Naive B cell (primary cell): Measurements from ENCODE around the gene BCAP31. TPM values are rescaled to one million over a fixed set of nuclear protein-coding genes. Genes with fewer than 3 reads are reported as not detected.

Experiments used
- ATAC-seq, 2 donors: fragments of 150-1000 bp; cut with Tn5 transposase; 2 replicates each; pipeline ENCODE4 v1.10.0; 2021; ENCODE audit warnings: low read depth in 2 of 2, mild to moderate bottlenecking in 2 of 2, moderate library complexity in 2 of 2
- DNase-seq: peaks from one replicate; pipeline ENCODE4 v3.0.0; 2022
- H3K27ac Mint-ChIP-seq, 6 donors: one replicate each; pipeline ENCODE4 v1.8.0; 2020 to 2022; ENCODE audit warnings: mild to moderate bottlenecking in 6 of 6, mixed read lengths in 6 of 6, moderate library complexity in 5 of 6, inconsistent platforms in 2 of 6
- H3K27me3 Mint-ChIP-seq, 3 donors: one replicate each; pipeline ENCODE4 v1.8.0; 2021 to 2022; ENCODE audit warnings: mixed read lengths in 3 of 3, mild to moderate bottlenecking in 1 of 3
- H3K36me3 Mint-ChIP-seq, 2 donors: one replicate each; pipeline ENCODE4 v1.8.0; 2020 to 2022; ENCODE audit warnings: mixed read lengths in 2 of 2, inconsistent platforms in 1 of 2, mild to moderate bottlenecking in 1 of 2
- H3K4me1 Mint-ChIP-seq, 3 donors: one replicate each; pipeline ENCODE4 v1.8.0; 2020 to 2022; ENCODE audit warnings: mixed read lengths in 3 of 3, inconsistent platforms in 1 of 3, mild to moderate bottlenecking in 1 of 3, moderate library complexity in 1 of 3
- H3K4me3 Mint-ChIP-seq, 8 donors: one replicate each; pipeline ENCODE4 v1.8.0; 2020 to 2022; ENCODE audit warnings: mild to moderate bottlenecking in 8 of 8, mixed read lengths in 8 of 8, moderate library complexity in 8 of 8, inconsistent platforms in 2 of 8
- H3K9me3 Mint-ChIP-seq, 7 donors: one replicate each; pipeline ENCODE4 v1.8.0; 2020 to 2022; ENCODE audit warnings: mixed read lengths in 7 of 7, mild to moderate bottlenecking in 5 of 7, inconsistent platforms in 2 of 7, moderate library complexity in 1 of 7
- polyA plus RNA-seq, 6 donors: library from polyadenylated mRNA; unstranded; fragments of 300-500 nt; fragmentation: Illumina TruSeq; gene quantifications; one replicate each; pipeline ENCODE4 v1.2.3, GENCODE V29; 2021; ENCODE audit warnings: low read depth in 6 of 6

The BCAP31 gene
- polyA plus RNA-seq: 100 to 1,000 TPM; 228 to 369 (median 252) TPM

DNA sequence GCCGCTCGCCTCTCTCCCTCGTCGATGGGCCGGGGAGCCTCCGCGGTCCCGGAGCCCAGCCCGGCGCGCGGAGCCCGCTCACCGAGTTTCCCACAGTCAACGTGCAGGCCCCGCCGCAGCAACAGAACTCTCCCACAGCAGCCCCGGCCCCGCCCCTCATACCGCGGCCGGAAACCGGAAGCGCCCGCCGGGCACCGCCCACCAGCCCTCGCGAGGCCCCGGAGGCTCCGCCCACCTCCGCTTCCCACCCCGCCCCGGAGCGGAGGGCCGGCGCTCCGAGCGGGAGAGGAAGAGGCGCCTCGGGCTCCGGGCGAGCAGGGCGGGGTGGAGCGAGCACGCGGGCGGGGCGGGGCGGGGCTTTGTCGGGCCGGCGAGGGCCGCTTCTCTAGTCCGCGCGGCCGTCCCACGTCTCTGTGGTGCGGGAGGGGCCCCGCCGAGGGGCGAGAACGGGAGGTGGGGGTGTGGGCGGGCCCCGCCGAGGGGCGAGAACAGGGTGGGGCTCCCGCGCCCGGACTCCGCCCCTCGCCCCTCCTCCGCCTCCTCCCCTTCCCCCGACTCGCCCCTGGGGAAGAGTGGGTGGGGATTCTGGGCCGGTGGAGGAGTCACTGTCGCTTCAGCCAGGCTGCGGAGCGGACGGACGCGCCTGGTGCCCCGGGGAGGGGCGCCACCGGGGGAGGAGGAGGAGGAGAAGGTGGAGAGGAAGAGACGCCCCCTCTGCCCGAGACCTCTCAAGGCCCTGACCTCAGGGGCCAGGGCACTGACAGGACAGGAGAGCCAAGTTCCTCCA is at the start of gene BCAP31, which contains the start of gene ABCD1:
BCAP31 (minus strand) TSS at position 136 of the 787 bp plus-strand sequence. CDS start 1,143 bp downstream, outside the sequence.
ABCD1 (plus strand) TSS at position 605 of the 787 bp plus-strand sequence. CDS start 411 bp downstream, outside the sequence.
- H3K4me3 Mint-ChIP-seq: peak within 1 kb of the TSS; percentile 79 to 93 (median 88)
- H3K27ac Mint-ChIP-seq: peak within 1 kb of the TSS; percentile 18 to 94 (median 72)
- H3K9me3 Mint-ChIP-seq: peaks cover 0 to 2% (median 0%) of the 10 kb centered on the region in 7 donors
- peak; percentile 66 to 67 for ATAC-seq
- DNase-seq: peak; percentile 89
- no peaks in the 10 kb centered on the region for H3K36me3 Mint-ChIP-seq
- peaks cover 13 to 25% (median 19%) of the 10 kb centered on the region in 3 donors for H3K4me1 Mint-ChIP-seq
- H3K27me3 Mint-ChIP-seq: no peaks in the 10 kb centered on the region

DNA sequence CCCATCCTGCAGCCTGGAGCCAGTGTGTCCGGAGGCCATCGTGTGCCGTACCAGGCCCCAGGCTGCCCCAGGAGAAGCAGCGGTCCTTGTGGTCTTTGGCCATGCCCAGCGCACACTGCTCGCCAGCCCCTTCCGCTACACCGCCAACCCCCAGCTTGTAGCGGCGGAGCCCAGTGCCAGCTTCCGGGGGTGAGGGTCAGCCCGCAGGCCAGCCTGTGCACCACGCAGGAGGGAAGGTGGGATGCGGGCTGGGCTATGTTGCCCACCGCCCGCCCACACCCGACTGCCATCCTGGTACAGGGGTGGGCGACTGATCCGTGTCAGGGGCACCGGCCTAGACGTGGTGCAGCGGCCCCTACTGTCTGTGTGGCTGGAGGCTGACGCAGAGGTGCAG is 49.0 kb upstream of the BCAP31 start:
- no peaks in the 10 kb centered on the region for H3K9me3 Mint-ChIP-seq
- H3K4me1 Mint-ChIP-seq: peaks cover 0 to 2% (median 0%) of the 10 kb centered on the region in 3 donors
- no peak overlapping the region for H3K27ac Mint-ChIP-seq
- H3K36me3 Mint-ChIP-seq: no peaks in the 10 kb centered on the region
- ATAC-seq (no peak), DNase-seq (no peak)
- peaks cover 0 to 8% (median 3%) of the 10 kb centered on the region in 3 donors for H3K27me3 Mint-ChIP-seq
- H3K4me3 Mint-ChIP-seq: no peak overlapping the region

DNA sequence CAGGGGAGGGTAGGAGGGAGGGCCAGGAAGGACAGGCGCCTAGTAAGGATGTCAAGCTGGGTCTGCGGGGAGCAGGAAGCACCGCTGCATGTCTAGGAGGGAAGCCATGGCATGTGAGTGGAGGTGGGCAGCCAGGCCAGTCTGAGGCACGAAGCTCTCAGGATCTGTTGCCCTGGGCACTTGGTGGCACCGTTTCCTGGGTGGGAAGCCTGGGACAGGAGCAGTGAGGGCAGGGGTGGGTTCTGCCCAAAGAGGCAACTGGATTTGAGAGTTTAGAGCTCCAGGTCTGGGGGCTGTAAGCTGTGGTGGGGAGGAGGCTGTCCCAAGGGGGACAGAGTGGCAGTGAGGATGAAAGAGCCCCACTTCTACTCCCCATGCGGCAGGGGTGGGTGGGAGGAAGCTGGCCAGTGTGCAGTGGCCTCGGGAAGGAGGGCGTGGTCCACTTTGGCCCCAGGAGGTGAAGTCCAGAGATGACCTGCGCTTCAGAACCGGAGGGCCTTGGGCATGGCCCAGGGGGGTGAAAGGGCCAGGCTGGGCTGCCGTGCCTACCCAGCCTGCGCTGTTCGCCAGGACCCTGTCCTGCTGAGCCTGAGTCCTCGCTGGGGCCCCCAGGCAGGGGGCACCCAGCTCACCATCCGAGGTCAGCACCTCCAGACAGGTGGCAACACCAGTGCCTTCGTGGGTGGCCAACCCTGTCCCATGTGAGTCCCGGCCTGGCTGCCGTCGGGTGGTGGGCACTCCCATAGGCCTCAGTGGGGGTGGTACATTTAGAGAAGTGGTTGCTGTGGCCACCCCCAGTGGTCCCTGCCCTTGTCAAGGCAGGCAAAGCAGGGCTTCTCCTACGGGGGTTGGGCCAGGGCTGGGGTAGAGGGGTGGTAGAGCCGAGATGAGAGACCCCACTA is 48.4 kb upstream of the BCAP31 start:
- Mint-ChIP-seq H3K27ac (no peak overlapping the region), H3K36me3 (no peaks in the 10 kb centered on the region), H3K9me3 (no peaks in the 10 kb centered on the region), H3K27me3 (peaks cover 0 to 8% (median 0%) of the 10 kb centered on the region in 3 donors), H3K4me3 (peak overlapping the region in 1 of 8 donors; percentile 47), H3K4me1 (peaks cover 0 to 7% (median 0%) of the 10 kb centered on the region in 3 donors)
- ATAC-seq (no peak), DNase-seq (no peak)

DNA sequence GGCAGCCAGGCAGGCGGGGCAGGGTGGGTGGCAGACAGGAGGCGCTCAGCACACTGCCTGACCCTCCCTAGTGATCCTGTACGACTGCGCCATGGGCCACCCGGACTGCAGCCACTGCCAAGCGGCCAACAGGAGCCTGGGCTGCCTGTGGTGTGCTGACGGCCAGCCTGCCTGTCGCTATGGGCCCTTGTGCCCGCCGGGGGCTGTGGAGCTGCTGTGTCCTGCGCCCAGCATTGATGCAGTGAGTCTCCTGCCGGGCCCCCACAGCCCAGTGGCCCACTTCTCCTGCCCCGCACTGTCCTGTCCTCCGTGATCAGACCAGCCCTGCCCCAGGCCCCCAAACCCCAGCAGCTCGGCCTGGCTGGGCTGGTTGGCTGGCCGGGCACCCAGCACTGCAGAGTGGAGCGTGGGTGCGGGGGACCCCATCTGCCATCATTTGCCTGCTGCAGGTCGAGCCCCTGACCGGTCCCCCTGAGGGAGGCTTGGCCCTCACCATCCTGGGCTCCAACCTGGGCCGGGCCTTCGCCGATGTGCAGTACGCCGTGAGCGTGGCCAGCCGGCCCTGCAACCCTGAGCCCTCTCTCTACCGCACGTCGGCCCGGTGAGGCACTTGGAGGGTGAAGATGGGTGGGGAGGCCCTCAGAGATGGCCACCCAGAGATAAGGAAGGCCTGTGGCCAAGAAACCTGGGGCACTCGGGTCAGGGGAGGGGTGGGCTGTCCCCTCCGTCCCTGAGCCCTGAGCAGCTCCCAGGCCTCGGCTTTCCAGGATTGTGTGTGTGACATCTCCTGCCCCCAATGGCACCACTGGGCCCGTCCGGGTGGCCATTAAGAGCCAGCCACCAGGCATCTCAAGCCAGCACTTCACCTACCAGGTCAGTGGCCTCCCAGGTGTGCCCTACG is 47.5 kb upstream of the BCAP31 start:
- peaks cover 0 to 8% (median 0%) of the 10 kb centered on the region in 3 donors for H3K27me3 Mint-ChIP-seq
- no peak for ATAC-seq
- DNase-seq: no peak

GRCh38 chrX:153770601-153771414 is 46.6 kb upstream of the BCAP31 start:
- Mint-ChIP-seq H3K36me3 (no peaks in the 10 kb centered on the region), H3K4me3 (no peak overlapping the region), H3K27me3 (peaks cover 0 to 13% (median 0%) of the 10 kb centered on the region in 3 donors), H3K9me3 (no peaks in the 10 kb centered on the region), H3K4me1 (peaks cover 6 to 16% (median 7%) of the 10 kb centered on the region in 3 donors), H3K27ac (no peak overlapping the region)
- ATAC-seq (no peak), DNase-seq (no peak)

More for the DNA sequence above, 47.5 kb upstream of the BCAP31 start:
- Mint-ChIP-seq H3K27ac (no peak overlapping the region), H3K4me3 (no peak overlapping the region), H3K9me3 (no peaks in the 10 kb centered on the region), H3K4me1 (peaks cover 0 to 9% (median 2%) of the 10 kb centered on the region in 3 donors), H3K36me3 (no peaks in the 10 kb centered on the region)

DNA sequence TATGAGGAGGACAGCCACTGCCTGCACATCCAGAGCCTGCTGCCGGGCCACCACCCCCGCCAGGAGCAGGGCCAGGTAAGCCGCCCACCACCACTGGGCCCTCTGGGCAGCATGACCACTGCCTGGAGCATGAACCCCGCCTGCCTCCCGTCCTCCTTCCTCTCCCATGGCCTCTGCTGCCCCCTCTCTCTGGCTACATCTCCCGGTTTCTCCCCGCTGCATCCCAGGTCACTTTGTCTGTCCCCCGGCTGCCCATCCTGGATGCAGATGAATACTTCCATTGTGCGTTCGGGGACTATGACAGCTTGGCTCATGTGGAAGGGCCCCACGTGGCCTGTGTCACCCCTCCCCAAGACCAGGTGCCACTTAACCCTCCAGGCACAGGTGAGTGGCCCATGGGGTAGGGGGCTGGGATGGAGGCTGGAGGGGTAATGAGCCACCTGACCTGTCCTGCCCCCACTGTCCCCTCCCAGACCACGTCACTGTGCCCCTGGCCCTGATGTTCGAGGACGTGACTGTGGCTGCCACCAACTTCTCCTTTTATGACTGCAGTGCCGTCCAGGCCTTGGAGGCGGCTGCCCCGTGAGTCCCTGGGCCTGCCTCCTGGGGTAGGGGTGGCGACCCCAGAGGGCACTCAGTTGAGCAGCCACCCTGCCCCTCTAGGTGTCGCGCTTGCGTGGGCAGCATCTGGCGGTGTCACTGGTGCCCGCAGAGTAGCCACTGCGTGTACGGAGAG is 45.8 kb upstream of the BCAP31 start:
- H3K27me3 Mint-ChIP-seq: peaks cover 0 to 13% (median 0%) of the 10 kb centered on the region in 3 donors

DNA sequence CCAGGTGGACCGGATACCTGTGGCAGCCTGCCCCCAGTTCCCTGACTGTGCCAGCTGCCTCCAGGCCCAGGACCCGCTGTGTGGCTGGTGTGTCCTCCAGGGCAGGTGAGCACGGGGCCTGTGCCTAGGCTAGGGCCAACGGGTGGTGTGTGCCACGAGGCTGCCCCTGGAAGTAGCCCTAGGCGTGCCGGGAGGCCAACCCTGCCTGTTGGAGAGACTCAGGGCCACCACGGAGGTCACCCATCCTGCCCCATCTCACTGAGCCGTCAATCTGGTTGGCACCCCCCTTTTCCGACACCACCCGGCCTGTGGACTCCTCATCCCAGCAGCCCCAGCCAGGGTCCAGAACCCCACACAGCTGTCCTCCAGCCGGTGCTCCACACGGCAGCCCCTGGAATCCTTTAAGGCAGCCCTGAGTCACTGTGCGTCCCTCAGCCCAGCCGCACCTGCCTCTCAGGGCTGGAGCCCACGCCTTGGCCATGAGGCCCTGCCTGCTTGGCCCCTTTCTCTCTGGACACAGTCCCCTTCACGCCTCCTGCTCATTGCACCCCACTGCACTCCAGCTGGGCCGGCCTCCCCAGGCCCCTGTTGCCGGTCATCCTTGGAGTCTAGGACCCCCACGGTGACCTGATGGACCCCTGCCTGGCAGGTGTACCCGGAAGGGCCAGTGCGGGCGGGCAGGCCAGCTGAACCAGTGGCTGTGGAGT is 45.1 kb upstream of the BCAP31 start:
- H3K4me3 Mint-ChIP-seq: no peak overlapping the region
- H3K36me3 Mint-ChIP-seq: no peaks in the 10 kb centered on the region
- ATAC-seq: no peak
- peaks cover 6 to 16% (median 7%) of the 10 kb centered on the region in 3 donors for H3K4me1 Mint-ChIP-seq
- no peak overlapping the region for H3K27ac Mint-ChIP-seq
- H3K9me3 Mint-ChIP-seq: no peaks in the 10 kb centered on the region
- peaks cover 0 to 13% (median 0%) of the 10 kb centered on the region in 3 donors for H3K27me3 Mint-ChIP-seq
- no peak for DNase-seq

More for the DNA sequence above, 45.8 kb upstream of the BCAP31 start:
- no peaks in the 10 kb centered on the region for H3K9me3 Mint-ChIP-seq
- ATAC-seq (no peak), DNase-seq (no peak)
- peak overlapping the region in 1 of 6 donors; percentile 95 for H3K27ac Mint-ChIP-seq
- H3K36me3 Mint-ChIP-seq: no peaks in the 10 kb centered on the region
- H3K4me1 Mint-ChIP-seq: peaks cover 6 to 16% (median 7%) of the 10 kb centered on the region in 3 donors
- no peak overlapping the region for H3K4me3 Mint-ChIP-seq

- Mint-ChIP-seq H3K36me3 (no peaks in the 10 kb centered on the region), H3K4me3 (no peak overlapping the region), H3K4me1 (peaks cover 9 to 22% (median 11%) of the 10 kb centered on the region in 3 donors), H3K27ac (no peak overlapping the region), H3K9me3 (no peaks in the 10 kb centered on the region), H3K27me3 (peaks cover 0 to 13% (median 0%) of the 10 kb centered on the region in 3 donors)
- no peak for DNase-seq
- ATAC-seq: no peak
These were observed 44.3 kb upstream of the BCAP31 start for GRCh38 chrX:153768311-153769157.

- no peak for ATAC-seq
- Mint-ChIP-seq H3K4me3 (no peak overlapping the region), H3K4me1 (peaks cover 11 to 22% (median 12%) of the 10 kb centered on the region in 3 donors), H3K27me3 (peaks cover 0 to 13% (median 0%) of the 10 kb centered on the region in 3 donors), H3K36me3 (no peaks in the 10 kb centered on the region), H3K27ac (no peak overlapping the region), H3K9me3 (no peaks in the 10 kb centered on the region)
- no peak for DNase-seq
These were observed 43.5 kb upstream of the BCAP31 start for GRCh38 chrX:153767674-153768055.

- H3K9me3 Mint-ChIP-seq: no peaks in the 10 kb centered on the region
- peaks cover 0 to 13% (median 0%) of the 10 kb centered on the region in 3 donors for H3K27me3 Mint-ChIP-seq
- no peak overlapping the region for H3K4me3 Mint-ChIP-seq
- H3K27ac Mint-ChIP-seq: no peak overlapping the region
- H3K36me3 Mint-ChIP-seq: no peaks in the 10 kb centered on the region
- ATAC-seq (no peak), DNase-seq (no peak)
- peaks cover 11 to 22% (median 12%) of the 10 kb centered on the region in 3 donors for H3K4me1 Mint-ChIP-seq
These were observed 42.9 kb upstream of the BCAP31 start for GRCh38 chrX:153766871-153767673.
